Measurements from ENCODE around the gene POU2AF1.

The POU2AF1 gene

GRCh38 chr11:111378861-111379601 is at the start of gene POU2AF1:
Gene POU2AF1 (minus strand): TSS chr11:111379275. CDS start chr11:111379177, 98 bp downstream.
- peak; percentile 30 to 34 for DNase-seq (ENCODE audit: low read depth in 1 of 2, low spot score in 1 of 2)

GRCh38 chr11:111428113-111428876 is 49.2 kb upstream of the POU2AF1 start:
- DNase-seq (ENCODE audit: low read depth in 1 of 2, low spot score in 1 of 2): no peak

- no peak for DNase-seq (ENCODE audit: low read depth in 1 of 2, low spot score in 1 of 2)
Measured at GRCh38 chr11:111427471-111427912, 48.4 kb upstream of the POU2AF1 start.

GRCh38 chr11:111426617-111427016 is 47.5 kb upstream of the POU2AF1 start:
- DNase-seq (ENCODE audit: low read depth in 1 of 2, low spot score in 1 of 2): no peak

GRCh38 chr11:111423250-111423615 is 44.2 kb upstream of the POU2AF1 start:
- DNase-seq (ENCODE audit: low read depth in 1 of 2, low spot score in 1 of 2): no peak

- DNase-seq (ENCODE audit: low read depth in 1 of 2, low spot score in 1 of 2): no peak
Measured at GRCh38 chr11:111422494-111423249, 43.6 kb upstream of the POU2AF1 start.

GRCh38 chr11:111421251-111421650 is 42.2 kb upstream of the POU2AF1 start:
- no peak for DNase-seq (ENCODE audit: low read depth in 1 of 2, low spot score in 1 of 2)

- no peak for DNase-seq (ENCODE audit: low read depth in 1 of 2, low spot score in 1 of 2)
Measured at GRCh38 chr11:111419641-111420327, 40.7 kb upstream of the POU2AF1 start.

- DNase-seq (ENCODE audit: low read depth in 1 of 2, low spot score in 1 of 2): no peak
Measured at GRCh38 chr11:111419181-111419580, 40.1 kb upstream of the POU2AF1 start.

- DNase-seq (ENCODE audit: low read depth in 1 of 2, low spot score in 1 of 2): no peak
Measured at GRCh38 chr11:111418436-111418787, 39.3 kb upstream of the POU2AF1 start.

GRCh38 chr11:111417766-111418435 is 38.8 kb upstream of the POU2AF1 start:
- DNase-seq (ENCODE audit: low read depth in 1 of 2, low spot score in 1 of 2): no peak

- no peak for DNase-seq (ENCODE audit: low read depth in 1 of 2, low spot score in 1 of 2)
Measured at GRCh38 chr11:111417011-111417765, 38.1 kb upstream of the POU2AF1 start.

- no peak for DNase-seq (ENCODE audit: low read depth in 1 of 2, low spot score in 1 of 2)
Measured at GRCh38 chr11:111416231-111416960, 37.3 kb upstream of the POU2AF1 start.

- no peak for DNase-seq (ENCODE audit: low read depth in 1 of 2, low spot score in 1 of 2)
Measured at GRCh38 chr11:111414936-111415335, 35.9 kb upstream of the POU2AF1 start.

GRCh38 chr11:111414267-111414931 is 35.3 kb upstream of the POU2AF1 start:
- no peak for DNase-seq (ENCODE audit: low read depth in 1 of 2, low spot score in 1 of 2)

GRCh38 chr11:111413849-111414248 is 34.8 kb upstream of the POU2AF1 start:
- no peak for DNase-seq (ENCODE audit: low read depth in 1 of 2, low spot score in 1 of 2)

GRCh38 chr11:111412293-111412692 is 33.2 kb upstream of the POU2AF1 start:
- no peak for DNase-seq (ENCODE audit: low read depth in 1 of 2, low spot score in 1 of 2)

GRCh38 chr11:111411456-111411855 is 32.4 kb upstream of the POU2AF1 start:
- no peak for DNase-seq (ENCODE audit: low read depth in 1 of 2, low spot score in 1 of 2)

- no peak for DNase-seq (ENCODE audit: low read depth in 1 of 2, low spot score in 1 of 2)
Measured at GRCh38 chr11:111410951-111411350, 31.9 kb upstream of the POU2AF1 start.

Data from activated T-helper 1 cell treated with anti-CD3 and anti-CD28 coated beads, Interleukin-2, amount 50 U/mL, for 16 hours (primary cell).